Fibroblast of villous mesenchyme (primary cell): ENCODE measurements around the gene SLC6A16. TPM values are rescaled to one million over a fixed set of nuclear protein-coding genes. Genes with fewer than 3 reads are reported as not detected.
"Not testable (repeated sequence)": the region's sequence is repeated elsewhere in the genome, so short reads cannot be mapped to it uniquely, and the experiment has no call there.

Experiments
- DNase-seq: peaks from one replicate; pipeline ENCODE4 v3.0.0-alpha.2; 2010; ENCODE audit warnings: low read depth
- H3K4me3 ChIP-seq: 2 replicates; pipeline ENCODE4 v1.5.1; 2011; ENCODE audit warnings: low read depth, mild to moderate bottlenecking, low read length
- total RNA-seq: library from RNA; depleted of rRNA; stranded (reverse); fragments of >200 nt; gene quantifications from 2 replicates; pipeline ENCODE4 v1.2.3, GENCODE V29; 2012
- TF ChIP-seq, protein P1 (sequence below): IDR thresholded peaks from 2 replicates; pipeline ENCODE4 v1.5.1; 2012; ENCODE audit warnings: low read depth, mild to moderate bottlenecking, low read length; ENCODE audit not compliant: insufficient read depth

SLC6A16 gene
- 0.64 TPM in 1 of 2 replicates, not detected in the other for total RNA-seq

DNA sequence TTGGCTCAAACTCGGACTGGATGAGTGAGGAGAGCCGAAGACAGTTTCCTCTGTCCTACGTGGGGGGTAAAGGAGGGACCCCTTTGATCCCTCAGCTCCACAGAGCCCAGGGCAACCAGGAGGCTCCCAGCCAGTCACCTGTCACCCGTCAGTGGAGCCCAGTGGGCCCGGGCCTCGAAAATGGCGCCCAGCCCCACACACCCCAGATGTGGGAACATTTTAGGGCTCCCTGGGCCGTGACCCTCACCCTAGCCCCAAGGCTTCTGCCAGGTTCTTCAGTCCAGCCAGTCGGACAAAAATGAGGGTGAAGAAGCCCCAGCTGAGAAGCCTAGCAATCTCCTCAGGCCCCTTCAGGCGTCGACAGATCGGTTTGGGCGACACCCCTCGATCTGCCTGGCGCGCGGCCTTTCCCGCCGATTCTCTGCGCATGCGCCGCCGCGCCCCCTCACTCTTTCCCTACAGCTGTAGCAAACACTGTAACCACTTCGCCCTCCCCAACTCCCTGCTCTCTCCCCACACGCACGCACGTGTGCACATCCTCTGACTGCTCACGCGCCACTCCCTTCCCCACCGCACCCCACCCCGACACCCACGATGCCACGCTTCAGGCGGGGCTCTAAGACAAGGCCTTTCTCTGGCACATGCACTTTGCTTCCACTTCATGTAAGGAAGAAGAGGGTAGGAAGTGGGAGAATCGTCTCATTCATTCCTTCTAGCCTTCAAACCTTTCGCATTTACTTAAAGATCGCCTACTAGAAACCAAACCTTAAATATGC is at the start of gene SLC6A16:
Gene SLC6A16 (minus strand): TSS at position 391 of the 776 bp plus-strand sequence. CDS start 13,844 bp downstream, outside the sequence.
- no peak within 1 kb of the TSS for H3K4me3 ChIP-seq
- DNase-seq: no peak
- TF ChIP-seq, protein P1, sequence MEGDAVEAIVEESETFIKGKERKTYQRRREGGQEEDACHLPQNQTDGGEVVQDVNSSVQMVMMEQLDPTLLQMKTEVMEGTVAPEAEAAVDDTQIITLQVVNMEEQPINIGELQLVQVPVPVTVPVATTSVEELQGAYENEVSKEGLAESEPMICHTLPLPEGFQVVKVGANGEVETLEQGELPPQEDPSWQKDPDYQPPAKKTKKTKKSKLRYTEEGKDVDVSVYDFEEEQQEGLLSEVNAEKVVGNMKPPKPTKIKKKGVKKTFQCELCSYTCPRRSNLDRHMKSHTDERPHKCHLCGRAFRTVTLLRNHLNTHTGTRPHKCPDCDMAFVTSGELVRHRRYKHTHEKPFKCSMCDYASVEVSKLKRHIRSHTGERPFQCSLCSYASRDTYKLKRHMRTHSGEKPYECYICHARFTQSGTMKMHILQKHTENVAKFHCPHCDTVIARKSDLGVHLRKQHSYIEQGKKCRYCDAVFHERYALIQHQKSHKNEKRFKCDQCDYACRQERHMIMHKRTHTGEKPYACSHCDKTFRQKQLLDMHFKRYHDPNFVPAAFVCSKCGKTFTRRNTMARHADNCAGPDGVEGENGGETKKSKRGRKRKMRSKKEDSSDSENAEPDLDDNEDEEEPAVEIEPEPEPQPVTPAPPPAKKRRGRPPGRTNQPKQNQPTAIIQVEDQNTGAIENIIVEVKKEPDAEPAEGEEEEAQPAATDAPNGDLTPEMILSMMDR: no peak

DNA sequence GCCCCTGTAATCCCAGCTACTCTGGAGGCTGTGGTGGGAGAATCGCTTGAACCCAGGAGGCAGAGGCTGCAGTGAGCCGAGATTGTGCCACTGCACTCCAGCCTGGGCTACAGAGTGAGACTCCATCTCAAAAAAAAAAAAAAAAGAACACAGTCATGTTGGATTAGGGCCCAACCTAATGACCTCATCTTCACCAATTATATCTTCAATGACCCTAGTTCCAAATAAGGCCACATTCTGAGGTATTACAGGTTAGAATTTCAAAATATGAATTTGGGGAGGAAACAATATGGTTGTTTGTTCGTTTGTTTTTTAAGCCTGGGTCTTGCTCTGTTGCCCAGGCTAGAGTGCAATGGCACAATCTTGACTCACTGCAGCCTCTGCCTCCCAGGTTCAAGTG is 48.2 kb upstream of the SLC6A16 start:
- not testable (repeated sequence) for H3K4me3 ChIP-seq, DNase-seq

DNA sequence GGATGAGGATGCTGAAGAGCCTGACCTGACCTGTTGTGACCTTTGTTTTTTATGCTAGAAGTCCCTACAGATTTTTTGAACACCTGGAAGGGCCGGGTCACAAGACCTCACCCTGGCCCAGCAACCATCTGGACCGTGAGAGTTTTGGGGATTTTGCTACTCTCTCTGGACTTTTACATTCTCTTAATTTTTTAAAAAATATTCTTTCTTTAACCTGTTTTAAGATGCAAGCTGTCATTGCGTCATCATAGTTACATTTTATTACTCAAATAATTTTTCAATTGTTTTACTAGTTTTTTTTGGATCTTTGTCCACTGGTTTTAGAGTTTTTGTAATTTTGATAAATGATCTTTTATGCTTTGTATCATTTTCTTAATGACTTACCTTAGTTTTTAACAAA is 46.2 kb upstream of the SLC6A16 start:
- TF ChIP-seq, protein P1: no peak
- no peak for DNase-seq
- H3K4me3 ChIP-seq: no peak overlapping the region

DNA sequence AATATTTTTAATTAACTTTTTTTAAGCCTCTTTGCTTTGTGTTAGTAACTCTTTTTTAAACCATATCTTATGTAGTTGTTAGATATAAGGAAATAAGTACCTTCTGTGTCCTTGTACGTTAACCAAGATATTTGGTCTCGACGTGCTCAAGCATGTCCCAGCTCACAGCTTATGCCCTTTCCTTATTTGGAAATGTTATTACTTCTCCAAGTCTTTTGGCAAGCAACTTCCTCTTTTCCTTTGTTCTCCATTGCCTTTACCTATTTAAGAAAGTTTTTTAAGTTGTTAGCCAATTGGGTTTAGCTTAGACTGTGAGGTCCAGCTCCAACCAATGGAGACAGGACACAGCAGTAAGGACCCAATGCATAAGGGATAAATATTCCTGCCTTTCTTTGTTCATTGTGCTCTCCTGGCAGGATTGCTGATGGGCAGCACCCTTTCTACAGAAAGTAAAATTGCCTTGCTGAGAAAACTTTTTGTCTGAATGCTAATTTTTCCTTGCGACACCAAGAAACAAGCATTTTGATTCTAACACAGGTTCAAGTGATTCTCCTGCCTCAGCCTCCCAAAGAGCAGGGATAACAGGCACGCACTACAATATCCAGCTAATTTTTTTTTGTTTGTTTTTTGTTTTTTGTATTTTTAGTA is 43.8 kb upstream of the SLC6A16 start:
- no peak overlapping the region for H3K4me3 ChIP-seq
- TF ChIP-seq, protein P1: no peak
- no peak for DNase-seq

DNA sequence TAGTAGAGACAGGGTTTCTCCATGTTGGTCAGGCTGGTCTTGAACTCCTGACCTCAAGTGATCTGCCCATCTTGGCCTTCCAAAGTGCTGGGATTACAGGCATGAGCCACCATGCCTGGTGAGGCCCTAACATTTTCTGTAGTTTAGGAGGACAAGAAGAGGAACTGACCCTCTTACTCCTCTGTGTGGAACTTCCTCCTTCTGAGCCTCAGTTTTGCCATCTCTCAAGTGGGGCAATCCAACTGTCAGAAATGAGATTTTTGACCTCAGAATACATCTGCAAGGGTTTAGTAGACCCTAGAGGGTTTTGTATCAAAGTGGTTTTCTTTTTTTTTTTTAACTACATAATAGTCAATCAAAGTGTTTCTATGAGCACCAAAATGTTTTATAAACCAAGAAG is 41.1 kb upstream of the SLC6A16 start:
- TF ChIP-seq, protein P1: no peak
- no peak for DNase-seq
- H3K4me3 ChIP-seq: no peak overlapping the region

DNA sequence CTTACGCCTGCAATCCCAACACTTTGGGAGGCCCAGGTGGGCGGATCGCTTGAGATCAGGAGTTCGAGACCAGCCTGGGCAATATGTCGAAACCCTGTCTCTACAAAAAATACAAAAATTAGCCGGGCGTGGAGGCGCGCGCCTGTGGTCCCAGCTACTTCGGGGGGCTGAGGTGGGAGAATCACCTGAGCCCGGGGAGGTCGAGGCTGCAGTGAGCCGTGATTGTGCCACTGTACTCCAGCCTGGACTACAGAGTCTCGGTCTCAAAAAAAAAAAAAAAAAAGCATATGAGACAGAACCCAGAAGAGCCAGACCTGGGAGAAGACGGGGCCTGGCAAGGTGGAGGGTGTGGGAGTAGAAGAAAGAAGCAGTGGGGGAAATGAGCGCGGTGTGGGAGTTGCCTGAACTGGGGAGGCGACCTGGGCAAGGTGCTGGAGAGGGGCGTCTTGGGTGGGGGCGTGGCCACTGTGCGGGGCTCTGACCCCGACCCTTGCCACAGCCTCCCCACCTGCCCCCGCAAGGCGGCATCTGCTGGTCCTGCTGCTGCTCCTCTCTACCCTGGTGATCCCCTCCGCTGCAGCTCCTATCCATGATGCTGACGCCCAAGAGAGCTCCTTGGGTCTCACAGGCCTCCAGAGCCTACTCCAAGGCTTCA is 39.2 kb upstream of the SLC6A16 start:
- DNase-seq: no peak
- H3K4me3 ChIP-seq: peak overlapping the region; percentile 47
- TF ChIP-seq, protein P1: no peak
